ENCODE results near the gene ZNF593. TPM values are rescaled to one million over a fixed set of nuclear protein-coding genes. Genes with fewer than 3 reads are reported as not detected.

Gene ZNF593
- total RNA-seq, 2 experiments from 2014 or later = 40.9 to 41.1 TPM

- Mint-ChIP-seq H3K4me1 (ENCODE audit: low read depth) (peaks cover 50% of the 10 kb centered on the region), H3K27ac (peak overlapping the region; percentile 17), H3K36me3 (ENCODE audit: low read depth) (peaks cover 23% of the 10 kb centered on the region), H3K9me3 (no peaks in the 10 kb centered on the region), H3K4me3 (no peak overlapping the region), H3K27me3 (peaks cover 2% of the 10 kb centered on the region)
- DNase-seq (no peak), ATAC-seq (no peak)
- CTCF ChIA-PET = interaction anchor here (1.4 to 13.9 kb wide), 5 partner anchors 12 to 110 kb away, joined by 3 to 164 read pairs (median 15); partner anchors contain the start of genes CEP85 and PDIK1L
- TF ChIP-seq CTCF (IDR thresholded peaks at IDR 0.05) = no peak
- intact Hi-C loops (cut with micrococcal nuclease) = no loop called here
- POLR2A ChIA-PET = interaction anchor here (1.6 to 2.0 kb wide), 2 partner anchors 13 to 153 kb away, joined by 3 to 11 read pairs; partner anchors contain the start of gene PDIK1L
Measured at GRCh38 chr1:26124418-26125331, 45.0 kb upstream of the ZNF593 start.

GRCh38 chr1:26125382-26125781 lies 44.3 kb upstream of the ZNF593 start:
- CTCF ChIA-PET = interaction anchor here (0.7 to 13.9 kb wide), 7 partner anchors 13 to 109 kb away, joined by 3 to 164 read pairs (median 5); partner anchors contain the start of genes CEP85 and ZNF593
- Mint-ChIP-seq H3K9me3 (no peaks in the 10 kb centered on the region), H3K27ac (peak overlapping the region; percentile 22), H3K4me3 (peak overlapping the region; percentile 71), H3K4me1 (ENCODE audit: low read depth) (peaks cover 43% of the 10 kb centered on the region), H3K27me3 (peaks cover 2% of the 10 kb centered on the region), H3K36me3 (ENCODE audit: low read depth) (peaks cover 16% of the 10 kb centered on the region)
- no peak for TF ChIP-seq CTCF (IDR thresholded peaks at IDR 0.05)
- no peak for ATAC-seq
- intact Hi-C loops (cut with micrococcal nuclease) = no loop called here
- POLR2A ChIA-PET = interaction anchor here (1.6 to 2.7 kb wide), 2 partner anchors 13 to 154 kb away, joined by 3 to 23 read pairs; partner anchors contain the start of gene PDIK1L
- no peak for DNase-seq

GRCh38 chr1:26125946-26126320 lies 43.8 kb upstream of the ZNF593 start:
- no peak for DNase-seq
- ATAC-seq = no peak
- ChIA-PET CTCF (interaction anchor here (0.6 to 13.9 kb wide), 9 partner anchors 8 to 291 kb away, joined by 3 to 164 read pairs (median 3); partner anchors contain the start of gene ZNF593), POLR2A (interaction anchor here (0.7 to 2.7 kb wide), 8 partner anchors 10 to 154 kb away, joined by 3 to 23 read pairs (median 6); partner anchors contain the start of gene PDIK1L)
- intact Hi-C loops (cut with micrococcal nuclease) = no loop called here
- Mint-ChIP-seq H3K27me3 (peaks cover 2% of the 10 kb centered on the region), H3K4me1 (ENCODE audit: low read depth) (peaks cover 41% of the 10 kb centered on the region), H3K4me3 (peak overlapping the region; percentile 71), H3K36me3 (ENCODE audit: low read depth) (peaks cover 15% of the 10 kb centered on the region), H3K27ac (peak overlapping the region; percentile 91), H3K9me3 (no peaks in the 10 kb centered on the region)
- no peak for TF ChIP-seq CTCF (IDR thresholded peaks at IDR 0.05)

GRCh38 chr1:26126321-26127084 lies 43.2 kb upstream of the ZNF593 start:
- ATAC-seq (peak; percentile 93), DNase-seq (peak; percentile 67)
- CTCF ChIA-PET = interaction anchor here (0.6 to 13.9 kb wide), 12 partner anchors 8 to 290 kb away, joined by 3 to 164 read pairs (median 3); partner anchors contain the start of genes CEP85 and ZNF593
- Mint-ChIP-seq H3K9me3 (no peaks in the 10 kb centered on the region), H3K4me3 (peak overlapping the region; percentile 71), H3K27ac (peak overlapping the region; percentile 91), H3K36me3 (ENCODE audit: low read depth) (peaks cover 15% of the 10 kb centered on the region), H3K27me3 (peaks cover 2% of the 10 kb centered on the region), H3K4me1 (ENCODE audit: low read depth) (peaks cover 41% of the 10 kb centered on the region)
- POLR2A ChIA-PET = interaction anchor here (0.7 to 2.7 kb wide), 12 partner anchors 11 to 227 kb away, joined by 3 to 23 read pairs (median 5); partner anchors contain the start of gene PDIK1L
- intact Hi-C loops (cut with micrococcal nuclease) = no loop called here
- no peak for TF ChIP-seq CTCF (IDR thresholded peaks at IDR 0.05)

Data from activated CD8-positive, alpha-beta T cell treated with anti-CD3 and anti-CD28 coated beads for 36 hours (primary cell).